A172 (cell line): ENCODE results near the gene CNTROB. TPM values are rescaled to one million over a fixed set of nuclear protein-coding genes. Genes with fewer than 3 reads are reported as not detected.

Source experiments
- DNase-seq: peaks from one replicate; pipeline ENCODE4 v3.0.0-alpha.2; 2015; ENCODE audit warnings: low spot score
- total RNA-seq: library from RNA; depleted of rRNA; stranded (reverse); fragments of >200 nt; shearing (Covaris generic); gene quantifications from 2 replicates; pipeline ENCODE4 v1.2.3, GENCODE V29; 2014; rRNA removed

Gene CNTROB, protein sequence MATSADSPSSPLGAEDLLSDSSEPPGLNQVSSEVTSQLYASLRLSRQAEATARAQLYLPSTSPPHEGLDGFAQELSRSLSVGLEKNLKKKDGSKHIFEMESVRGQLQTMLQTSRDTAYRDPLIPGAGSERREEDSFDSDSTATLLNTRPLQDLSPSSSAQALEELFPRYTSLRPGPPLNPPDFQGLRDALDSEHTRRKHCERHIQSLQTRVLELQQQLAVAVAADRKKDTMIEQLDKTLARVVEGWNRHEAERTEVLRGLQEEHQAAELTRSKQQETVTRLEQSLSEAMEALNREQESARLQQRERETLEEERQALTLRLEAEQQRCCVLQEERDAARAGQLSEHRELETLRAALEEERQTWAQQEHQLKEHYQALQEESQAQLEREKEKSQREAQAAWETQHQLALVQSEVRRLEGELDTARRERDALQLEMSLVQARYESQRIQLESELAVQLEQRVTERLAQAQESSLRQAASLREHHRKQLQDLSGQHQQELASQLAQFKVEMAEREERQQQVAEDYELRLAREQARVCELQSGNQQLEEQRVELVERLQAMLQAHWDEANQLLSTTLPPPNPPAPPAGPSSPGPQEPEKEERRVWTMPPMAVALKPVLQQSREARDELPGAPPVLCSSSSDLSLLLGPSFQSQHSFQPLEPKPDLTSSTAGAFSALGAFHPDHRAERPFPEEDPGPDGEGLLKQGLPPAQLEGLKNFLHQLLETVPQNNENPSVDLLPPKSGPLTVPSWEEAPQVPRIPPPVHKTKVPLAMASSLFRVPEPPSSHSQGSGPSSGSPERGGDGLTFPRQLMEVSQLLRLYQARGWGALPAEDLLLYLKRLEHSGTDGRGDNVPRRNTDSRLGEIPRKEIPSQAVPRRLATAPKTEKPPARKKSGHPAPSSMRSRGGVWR
- total RNA-seq = 34.5 and 35.4 TPM in 2 replicates

DNA sequence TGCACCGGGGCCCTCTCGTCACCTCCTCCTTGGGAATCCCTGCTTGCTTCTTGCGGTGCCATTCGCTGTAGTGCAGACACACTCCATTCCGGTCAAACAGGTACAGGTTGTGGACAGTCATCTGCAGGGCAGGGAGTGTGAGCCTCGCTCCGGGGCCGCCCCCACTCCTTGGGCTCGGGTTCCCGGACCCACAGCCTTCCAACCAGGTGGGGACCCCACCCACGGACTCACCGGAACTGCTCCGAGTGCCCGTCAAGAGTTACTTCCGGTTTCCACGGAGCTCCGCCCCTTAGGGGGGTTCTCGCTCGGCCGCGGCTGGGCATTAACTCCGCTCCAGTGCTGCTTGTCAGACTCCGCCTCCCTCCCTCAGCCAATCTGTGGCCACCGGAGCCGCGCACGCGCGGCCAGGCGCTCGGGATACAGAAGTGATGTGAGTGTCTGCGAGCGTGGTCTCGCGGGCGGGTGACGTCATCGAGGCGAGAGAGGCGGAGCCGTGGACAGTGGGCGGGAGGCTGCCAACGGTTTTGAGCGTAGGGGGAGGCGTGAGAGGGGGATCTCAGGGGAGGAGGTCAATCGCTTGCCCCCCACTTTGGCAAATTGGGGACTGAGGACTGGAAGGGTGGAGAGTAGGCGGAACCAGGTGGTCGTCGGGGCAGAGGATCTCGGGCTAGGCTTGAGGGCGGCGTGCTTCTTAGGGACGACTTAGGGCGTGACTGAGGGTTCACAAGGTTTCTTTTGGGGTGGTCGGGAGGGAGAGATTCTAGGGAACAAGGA lies at the start of gene CNTROB, which contains the start of gene TRAPPC1:
Gene CNTROB (plus strand): TSS at position 498 of the 774 bp plus-strand sequence. CDS start 874 bp downstream, outside the sequence.
Gene TRAPPC1 (minus strand): TSS at position 238 of the 774 bp plus-strand sequence. CDS start 117 bp downstream, at position 121.
- DNase-seq = peak; percentile 98

DNA sequence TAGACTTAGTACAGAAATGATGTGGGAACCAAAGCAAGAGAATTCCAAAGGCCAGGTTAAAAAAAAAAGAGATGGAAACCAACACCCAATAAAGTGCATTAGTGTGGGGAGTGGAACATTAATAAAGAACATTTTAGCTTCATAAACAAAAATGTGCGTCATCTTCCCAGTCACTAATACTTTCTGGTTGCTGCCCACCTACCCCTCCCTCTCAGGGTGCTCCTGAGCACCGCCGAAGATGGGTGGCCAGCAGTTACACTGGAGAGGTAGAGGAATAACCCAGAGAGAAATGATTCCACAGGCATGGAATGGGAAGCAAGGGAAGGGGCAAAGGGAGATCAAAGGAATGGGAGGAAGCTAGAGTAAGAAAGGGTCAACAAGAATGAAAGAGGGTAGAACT lies 49.4 kb upstream of the CNTROB start:
- no peak for DNase-seq

DNA sequence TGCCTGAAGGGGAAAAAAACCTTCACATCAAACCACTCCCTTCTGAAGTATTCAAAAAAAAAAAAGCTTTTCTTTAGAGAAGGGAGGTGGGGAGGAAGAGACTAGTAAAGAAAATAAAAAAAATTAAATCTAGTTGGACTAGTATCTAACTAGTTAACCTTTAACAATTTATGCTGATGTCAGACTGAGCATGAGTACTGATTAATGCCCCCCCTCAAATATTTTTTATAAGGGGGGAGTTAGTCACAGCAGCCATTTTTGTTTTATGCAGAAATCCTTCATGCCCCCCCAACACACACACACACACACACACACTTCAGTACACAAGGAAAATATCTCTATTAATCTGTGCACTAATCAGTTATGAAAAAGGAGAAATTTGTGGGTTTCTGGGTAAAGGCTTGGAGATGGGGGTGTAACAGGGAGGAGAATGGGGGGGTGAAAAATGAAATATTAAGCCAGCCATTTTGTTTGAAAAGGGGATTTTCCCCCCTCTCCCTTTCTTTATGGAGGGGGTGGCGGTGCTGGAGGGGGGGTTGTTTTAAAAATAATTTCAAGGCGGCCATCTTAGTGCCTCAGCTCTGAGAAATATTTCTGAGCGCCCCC lies 48.1 kb upstream of the CNTROB start:
- peak; percentile 14 for DNase-seq

DNA sequence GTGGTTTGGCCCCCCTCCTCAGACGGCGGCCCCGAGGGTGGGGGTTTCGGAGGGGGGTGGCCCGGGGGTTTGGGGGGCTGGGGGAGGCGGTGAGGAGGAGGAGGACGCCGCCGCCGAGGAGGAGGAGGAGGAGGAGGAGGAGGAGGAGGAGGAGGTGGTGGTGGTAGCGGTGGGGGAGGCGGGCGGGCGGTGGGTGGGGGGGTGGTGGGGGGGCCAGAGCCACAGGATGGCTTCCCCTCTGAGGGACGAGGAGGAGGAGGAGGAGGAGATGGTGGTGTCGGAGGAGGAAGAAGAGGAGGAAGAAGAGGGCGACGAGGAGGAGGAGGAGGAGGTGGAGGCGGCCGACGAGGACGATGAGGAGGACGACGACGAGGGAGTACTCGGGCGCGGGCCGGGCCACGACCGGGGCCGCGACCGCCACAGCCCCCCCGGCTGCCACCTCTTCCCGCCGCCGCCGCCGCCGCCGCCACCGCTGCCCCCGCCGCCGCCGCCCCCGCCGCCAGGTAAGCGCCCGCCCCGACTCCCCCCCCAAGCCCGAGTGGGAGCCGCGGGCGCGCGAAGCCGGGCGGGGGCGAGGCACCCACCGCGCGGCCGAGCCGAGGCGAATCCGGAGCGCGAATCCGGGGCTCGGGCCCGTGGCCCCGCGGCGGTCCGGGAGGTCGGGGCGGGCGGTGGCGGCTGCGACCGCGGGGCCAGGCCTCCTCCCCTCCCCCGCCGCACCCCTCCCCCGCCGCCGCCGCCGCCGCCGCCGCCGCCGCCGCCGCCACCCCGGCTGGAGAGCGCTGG lies 47.2 kb upstream of the CNTROB start:
- no peak for DNase-seq

DNA sequence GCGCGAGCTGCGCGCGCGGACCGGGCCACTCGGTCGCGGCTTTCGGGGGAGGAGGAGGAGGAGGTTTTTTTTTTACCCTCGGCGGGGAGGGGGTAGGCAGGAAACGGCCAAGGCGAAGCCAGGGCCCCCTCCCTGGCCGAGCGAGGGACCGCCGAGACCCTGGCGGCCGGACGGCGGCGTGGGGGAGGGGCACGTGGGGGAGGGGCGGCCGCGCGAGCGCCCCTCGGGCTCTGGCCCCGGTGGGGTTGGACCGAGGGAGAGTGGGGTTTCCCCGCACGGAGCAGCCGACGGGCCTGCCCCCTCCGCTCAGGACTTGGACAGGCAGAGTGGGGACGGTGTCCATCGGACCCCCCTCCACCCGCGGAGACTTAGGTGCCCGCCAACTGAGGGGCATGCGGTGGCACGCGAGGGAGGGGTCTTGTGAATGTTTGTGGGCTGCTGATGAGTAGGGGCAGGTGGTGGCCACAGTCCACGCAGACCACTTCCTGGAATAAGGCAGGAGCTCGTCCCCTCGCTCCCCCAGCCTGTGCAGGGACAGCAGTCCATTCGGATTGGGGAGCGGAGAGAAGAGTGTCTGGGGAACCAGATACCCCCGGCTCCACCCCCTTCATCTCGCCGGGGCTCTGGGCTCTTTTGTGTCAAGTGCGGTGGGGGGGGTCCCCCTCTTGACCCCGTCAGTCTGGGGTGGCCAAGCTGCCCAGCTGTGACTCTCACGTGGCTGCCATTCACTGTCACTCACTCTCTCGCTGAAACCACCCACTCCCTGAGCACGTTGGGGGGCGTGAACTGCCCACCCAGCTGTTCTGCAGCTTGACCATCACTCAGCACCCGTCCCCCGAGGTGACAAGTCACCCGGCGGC lies 46.4 kb upstream of the CNTROB start:
- peak; percentile 60 for DNase-seq

DNA sequence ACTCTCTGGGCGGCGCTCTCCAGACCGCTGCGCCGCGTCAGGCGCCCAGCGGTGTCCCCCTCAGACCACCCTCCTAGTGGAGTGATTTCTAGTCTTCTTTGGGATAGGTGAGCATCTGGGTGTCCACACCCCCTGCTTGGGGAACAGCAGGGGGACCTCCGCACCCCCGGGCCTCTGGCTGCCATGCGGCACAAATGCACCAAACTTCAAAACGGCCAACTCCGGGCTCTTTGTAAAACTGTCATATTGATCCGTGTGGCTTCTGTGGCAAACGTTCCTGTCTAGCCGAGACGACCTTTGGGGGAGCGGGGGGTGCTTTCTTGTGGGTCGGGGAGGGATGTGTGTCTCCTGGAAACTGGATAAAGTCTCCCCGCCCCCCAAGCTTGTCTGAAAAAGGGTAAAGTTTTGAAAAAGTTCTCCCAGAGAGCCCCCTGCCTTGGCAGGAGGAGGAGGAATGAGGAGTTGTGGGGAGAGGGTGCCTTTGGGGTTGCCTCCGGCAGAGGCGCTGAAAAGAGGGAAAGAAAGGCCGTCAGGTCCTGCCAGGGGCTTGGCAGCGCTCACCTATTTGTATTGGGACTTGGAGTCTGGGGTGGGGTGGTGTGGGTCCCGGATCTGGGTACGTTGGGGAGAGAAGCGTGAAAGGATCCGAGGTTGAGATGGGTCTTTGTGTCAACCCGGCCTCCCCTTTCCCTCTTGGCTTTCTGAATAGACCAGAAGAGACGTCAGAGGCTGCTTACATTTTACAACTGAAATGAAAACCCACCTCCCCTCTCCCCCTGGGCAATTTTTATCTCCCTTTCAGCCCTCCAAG lies 45.6 kb upstream of the CNTROB start:
- peak; percentile 21 for DNase-seq

DNA sequence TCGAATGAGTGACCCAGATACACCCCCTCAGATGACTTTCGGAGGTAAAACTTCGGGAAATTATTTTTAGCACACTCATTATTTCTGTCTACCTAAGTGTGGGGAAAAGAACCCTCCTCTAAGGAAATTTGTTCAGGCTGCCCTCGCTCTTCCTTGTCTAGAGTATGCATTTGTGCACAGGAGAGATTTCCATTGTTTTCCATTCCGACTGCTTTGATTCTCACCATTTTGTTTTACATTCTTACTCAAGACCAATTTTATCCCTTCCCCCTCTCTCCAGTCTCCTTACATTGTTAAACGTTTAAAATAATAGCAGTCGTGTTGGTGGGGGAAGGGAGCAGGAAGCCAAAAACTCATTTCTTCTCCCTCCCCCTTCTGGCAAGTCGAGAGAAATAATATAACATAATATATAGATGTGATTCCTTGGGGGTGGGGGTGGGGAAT lies 44.9 kb upstream of the CNTROB start:
- DNase-seq = no peak

DNA sequence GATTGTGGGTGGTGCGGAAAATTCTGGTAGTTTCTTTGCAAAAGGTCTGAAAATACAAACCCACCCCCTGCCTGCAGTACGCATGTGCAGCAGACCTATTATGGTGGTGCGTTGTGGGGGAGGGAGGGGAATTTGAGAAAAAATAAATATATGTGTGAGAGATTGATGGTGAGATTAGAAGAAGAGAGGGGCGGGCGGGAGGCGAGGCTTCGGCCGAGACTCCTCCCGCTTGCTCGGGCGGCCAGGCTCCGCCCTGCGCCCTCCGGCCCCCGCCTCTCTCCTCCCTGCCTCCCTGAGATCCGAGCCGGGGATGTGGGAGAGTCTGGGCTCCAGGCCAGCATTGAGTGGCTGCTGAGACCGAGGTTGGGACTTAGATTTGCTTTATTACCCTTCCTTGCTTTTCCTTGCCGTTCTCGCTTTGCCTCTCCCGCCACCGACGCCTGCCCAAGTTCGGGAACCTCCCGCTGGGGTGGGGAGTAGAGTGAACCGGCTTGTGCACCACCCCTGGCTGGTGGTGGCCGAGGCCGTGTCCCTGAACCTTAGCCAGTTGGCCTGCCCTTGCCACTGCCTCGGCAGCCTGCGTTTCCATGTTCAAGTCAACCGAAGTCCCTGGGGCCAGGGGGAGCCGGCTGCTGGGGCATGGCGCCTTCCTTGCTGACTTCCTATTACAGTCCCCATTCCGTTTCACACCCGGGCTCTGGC lies 44.4 kb upstream of the CNTROB start:
- peak; percentile 89 for DNase-seq

DNA sequence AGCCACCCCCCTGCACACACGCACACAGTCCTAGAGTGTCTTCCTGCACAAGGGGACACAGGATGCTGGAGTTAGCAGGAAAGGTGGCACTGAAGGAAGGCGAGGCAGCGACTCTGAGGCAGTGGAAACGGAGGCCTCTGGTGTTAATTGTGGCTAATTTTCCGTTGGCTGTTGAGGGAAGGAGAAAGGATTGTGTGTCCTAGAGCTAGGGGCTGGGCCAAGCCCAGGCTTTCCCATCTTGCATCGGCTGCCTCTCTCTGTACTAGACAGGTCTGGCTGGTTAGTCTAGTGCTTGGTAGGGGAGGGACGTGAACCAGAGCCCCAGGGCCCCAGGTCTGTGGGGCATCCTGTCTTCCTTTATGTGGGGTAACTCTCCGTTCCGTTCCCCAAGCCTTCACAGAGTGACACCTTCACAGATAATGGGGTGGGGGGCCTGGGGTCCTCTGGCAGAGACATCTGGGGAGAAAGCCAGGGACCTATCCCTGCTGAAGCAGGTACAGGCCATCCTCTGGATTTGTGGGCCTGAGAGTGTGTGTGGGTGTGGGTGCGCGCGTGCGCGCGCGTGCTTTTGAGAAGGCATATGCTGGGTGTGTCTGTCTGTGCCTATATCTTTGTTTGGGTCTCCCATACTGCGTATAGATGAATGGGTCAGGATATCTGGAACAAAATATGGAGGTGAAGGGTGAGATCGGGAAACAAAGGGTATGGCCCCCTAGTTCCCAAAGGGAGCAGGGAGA lies 43.7 kb upstream of the CNTROB start, which contains the start of gene CHD3:
Gene CHD3 (plus strand): TSS at position 606 of the 737 bp plus-strand sequence. CDS start 212 bp downstream, outside the sequence.
- DNase-seq = no peak

DNA sequence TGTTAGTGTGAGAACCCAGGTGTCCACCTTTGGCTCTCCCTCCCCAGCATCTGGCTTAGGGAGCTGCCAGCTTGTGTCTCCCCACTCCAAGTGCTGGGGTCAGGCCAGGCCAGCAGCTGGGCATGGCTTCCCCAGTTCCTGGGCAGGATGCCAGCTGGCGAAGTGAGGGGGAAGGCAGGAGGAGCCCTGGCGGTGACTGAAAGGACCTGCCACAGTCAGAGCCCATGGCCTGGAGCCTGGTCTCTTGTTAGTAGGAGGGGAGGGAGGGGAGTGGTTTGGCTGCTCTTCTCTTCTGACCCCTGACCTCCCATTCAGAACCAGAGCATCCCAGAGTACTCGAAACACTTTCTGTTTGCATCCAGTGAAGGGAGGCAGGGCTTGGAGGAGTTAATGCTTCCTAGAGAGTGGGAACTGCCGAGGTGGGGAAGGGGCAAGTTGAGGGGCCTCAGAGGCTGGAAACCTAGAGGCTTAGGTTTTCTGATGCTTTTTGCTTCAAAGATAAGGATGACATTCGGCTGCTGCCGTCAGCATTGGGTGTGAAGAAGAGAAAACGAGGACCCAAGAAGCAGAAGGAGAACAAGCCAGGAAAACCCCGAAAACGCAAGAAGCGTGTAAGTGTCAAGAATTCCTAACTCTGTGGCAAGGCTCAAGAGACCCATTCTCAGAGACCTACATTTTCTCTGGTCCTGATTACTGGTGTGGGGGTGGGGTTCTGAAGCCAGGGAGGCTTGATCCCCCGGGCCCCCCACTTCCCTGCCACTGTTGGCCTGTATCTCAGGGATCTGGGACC lies 42.6 kb upstream of the CNTROB start:
- peak; percentile 94 for DNase-seq

DNA sequence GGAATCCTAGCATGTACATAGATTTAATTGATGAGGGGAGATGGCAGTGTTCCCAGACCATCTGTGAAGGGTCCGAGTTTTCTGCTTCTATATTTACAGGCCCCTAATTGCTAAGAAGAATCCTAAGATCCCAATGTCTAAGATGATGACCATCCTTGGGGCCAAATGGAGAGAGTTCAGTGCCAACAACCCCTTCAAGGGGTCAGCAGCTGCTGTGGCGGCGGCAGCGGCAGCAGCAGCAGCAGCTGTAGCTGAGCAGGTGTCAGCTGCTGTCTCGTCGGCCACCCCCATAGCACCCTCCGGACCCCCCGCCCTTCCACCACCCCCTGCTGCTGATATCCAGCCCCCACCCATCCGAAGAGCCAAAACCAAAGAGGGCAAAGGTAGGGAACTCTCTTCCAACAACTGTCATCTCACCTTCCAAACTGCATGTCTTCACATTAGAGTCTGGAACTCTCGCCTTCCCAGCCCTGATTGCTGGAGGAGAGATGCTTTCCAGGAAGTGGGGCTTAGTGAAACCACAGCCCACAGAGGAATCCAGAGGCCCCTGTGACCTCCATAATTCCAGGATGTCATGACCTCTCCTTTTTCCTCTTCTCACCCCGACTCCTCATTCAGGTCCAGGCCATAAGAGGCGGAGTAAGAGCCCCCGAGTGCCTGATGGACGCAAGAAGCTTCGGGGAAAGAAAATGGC lies 38.7 kb upstream of the CNTROB start:
- DNase-seq = no peak

DNA sequence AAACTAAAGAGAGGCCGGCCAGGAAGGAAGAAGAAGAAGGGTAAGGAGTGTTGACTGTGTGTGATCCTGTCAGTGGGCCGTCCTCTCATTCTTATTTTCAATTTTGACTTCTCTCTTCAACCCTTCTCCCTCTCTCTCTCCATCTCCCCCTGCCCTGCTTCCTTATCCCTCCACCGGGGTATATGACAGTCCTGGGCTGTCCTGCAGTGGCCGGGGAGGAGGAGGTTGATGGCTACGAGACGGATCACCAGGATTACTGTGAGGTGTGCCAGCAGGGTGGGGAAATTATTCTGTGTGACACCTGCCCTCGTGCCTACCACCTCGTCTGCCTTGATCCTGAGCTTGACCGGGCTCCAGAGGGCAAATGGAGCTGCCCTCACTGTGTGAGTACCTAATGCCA lies 37.8 kb upstream of the CNTROB start:
- no peak for DNase-seq

DNA sequence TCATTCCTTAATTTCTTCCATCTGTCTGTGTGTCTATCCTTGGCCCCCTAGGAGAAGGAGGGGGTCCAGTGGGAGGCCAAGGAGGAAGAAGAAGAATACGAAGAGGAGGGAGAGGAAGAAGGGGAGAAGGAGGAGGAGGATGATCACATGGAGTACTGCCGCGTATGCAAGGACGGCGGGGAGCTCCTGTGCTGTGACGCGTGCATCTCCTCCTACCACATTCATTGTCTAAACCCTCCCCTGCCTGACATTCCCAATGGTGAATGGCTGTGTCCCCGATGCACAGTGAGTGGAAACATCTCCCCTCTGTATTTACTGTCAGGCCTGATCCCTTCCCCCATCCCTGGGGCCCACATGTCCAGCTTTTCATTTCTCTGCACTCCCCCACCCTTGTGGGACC lies 37.1 kb upstream of the CNTROB start:
- DNase-seq = no peak

DNA sequence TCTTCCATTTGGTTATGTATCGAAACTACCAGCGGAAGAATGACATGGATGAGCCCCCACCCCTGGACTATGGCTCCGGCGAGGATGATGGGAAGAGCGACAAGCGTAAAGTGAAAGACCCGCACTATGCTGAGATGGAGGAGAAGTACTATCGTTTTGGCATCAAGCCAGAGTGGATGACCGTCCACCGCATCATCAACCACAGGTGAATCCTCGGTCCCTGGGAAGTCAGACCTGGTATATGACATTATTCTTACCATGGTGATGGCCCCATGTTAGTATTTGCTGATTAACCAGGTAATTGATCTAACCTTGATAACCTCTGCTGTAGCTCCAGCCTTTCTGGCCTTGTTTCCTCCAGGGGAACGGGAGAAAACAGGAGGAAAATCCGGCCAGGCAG lies 34.9 kb upstream of the CNTROB start:
- peak; percentile 40 for DNase-seq

DNA sequence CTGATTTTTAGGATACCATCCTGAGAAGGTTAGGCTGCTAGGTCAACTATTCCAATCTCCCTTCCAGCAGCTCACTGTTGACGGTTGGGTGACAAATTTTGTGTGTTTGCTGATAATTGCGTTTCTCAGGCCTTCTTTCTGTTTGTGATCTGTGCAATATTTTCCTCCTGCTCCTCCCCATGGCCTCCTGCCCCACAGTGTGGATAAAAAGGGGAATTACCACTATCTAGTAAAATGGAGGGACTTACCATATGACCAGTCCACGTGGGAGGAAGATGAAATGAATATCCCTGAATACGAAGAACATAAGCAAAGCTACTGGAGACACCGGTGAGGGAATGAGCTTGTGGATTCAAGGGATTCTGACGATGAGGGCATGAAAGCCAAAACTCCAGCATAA lies 34.2 kb upstream of the CNTROB start:
- peak; percentile 25 for DNase-seq
